DOHH2 (cell line): ENCODE results near the gene BCAP29.

Source experiments
- H3F3A ChIP-seq: fragments of 200-600 bp; sonication (generic), shearing (Covaris generic); 2 replicates; pipeline ENCODE4 v1.6.0; 2016; ENCODE audit warnings: antibody characterized with exemption, mild to moderate bottlenecking; ENCODE audit not compliant: control insufficient read depth, insufficient read depth
- H3K27ac ChIP-seq: fragments of 200-600 bp; sonication (generic); 2 replicates; pipeline ENCODE4 v1.5.1; 2014; ENCODE audit warnings: low read depth, mild to moderate bottlenecking, low read length, moderate library complexity
- H3K27me3 ChIP-seq: fragments of 200-600 bp; sonication (generic); 2 replicates; pipeline ENCODE4 v1.6.1; 2014; ENCODE audit warnings: mild to moderate bottlenecking, low read length, mixed read lengths; ENCODE audit not compliant: control insufficient read depth
- H3K36me3 ChIP-seq: fragments of 200-600 bp; sonication (generic); 2 replicates; pipeline ENCODE4 v1.6.1; 2014; ENCODE audit warnings: mild to moderate bottlenecking, low read length, moderate library complexity, mixed read lengths; ENCODE audit not compliant: control insufficient read depth
- H3K4me1 ChIP-seq: fragments of 200-600 bp; sonication (generic); 2 replicates; pipeline ENCODE4 v1.6.1; 2014; ENCODE audit warnings: mild to moderate bottlenecking, low read length, mixed read lengths; ENCODE audit not compliant: control insufficient read depth
- H3K4me2 ChIP-seq: fragments of 200-600 bp; sonication (generic); 2 replicates; pipeline ENCODE4 v1.6.0; 2014; ENCODE audit warnings: mild to moderate bottlenecking, low read length, moderate library complexity
- H3K4me3 ChIP-seq: fragments of 200-600 bp; sonication (generic); 2 replicates; pipeline ENCODE4 v1.5.1; 2014; ENCODE audit warnings: mild to moderate bottlenecking, low read length, mixed read lengths
- H3K79me2 ChIP-seq: fragments of 200-600 bp; sonication (generic); 2 replicates; pipeline ENCODE4 v1.6.1; 2014; ENCODE audit warnings: mild to moderate bottlenecking, low read length, mixed read lengths; ENCODE audit not compliant: control insufficient read depth
- H3K9me2 ChIP-seq: fragments of 200-600 bp; sonication (generic); replicated peaks from 2 replicates; pipeline ENCODE4 v1.6.1; 2014; ENCODE audit warnings: mild to moderate bottlenecking, low read length, mixed read lengths; ENCODE audit not compliant: control insufficient read depth
- H3K9me3 ChIP-seq: fragments of 200-600 bp; sonication (generic); 2 replicates; pipeline ENCODE4 v1.6.1; 2014; ENCODE audit warnings: antibody characterized with exemption, low read length, mixed read lengths; ENCODE audit not compliant: control insufficient read depth, insufficient read depth
- H4K20me1 ChIP-seq: fragments of 200-600 bp; sonication (generic); 2 replicates; pipeline ENCODE4 v1.6.0; 2014; ENCODE audit warnings: low read depth, mild to moderate bottlenecking, antibody characterized with exemption, low read length, moderate library complexity; ENCODE audit not compliant: control insufficient read depth, insufficient read depth
- EZH2phosphoT487 ChIP-seq: fragments of 200-600 bp; sonication (generic); IDR thresholded peaks from 2 replicates; pipeline ENCODE4 v1.6.1; 2017; ENCODE audit warnings: borderline replicate concordance, mild to moderate bottlenecking, antibody characterized with exemption, low read length, moderate library complexity, mixed read lengths
- TF ChIP-seq, protein P1 (sequence below): fragments of 200-600 bp; sonication (generic); IDR thresholded peaks from one replicate; pipeline ENCODE4 v1.5.1; 2014; ENCODE audit warnings: antibody characterized with exemption, mild to moderate bottlenecking, low read depth, low read length; ENCODE audit not compliant: poor library complexity, severe bottlenecking

Gene BCAP29

DNA sequence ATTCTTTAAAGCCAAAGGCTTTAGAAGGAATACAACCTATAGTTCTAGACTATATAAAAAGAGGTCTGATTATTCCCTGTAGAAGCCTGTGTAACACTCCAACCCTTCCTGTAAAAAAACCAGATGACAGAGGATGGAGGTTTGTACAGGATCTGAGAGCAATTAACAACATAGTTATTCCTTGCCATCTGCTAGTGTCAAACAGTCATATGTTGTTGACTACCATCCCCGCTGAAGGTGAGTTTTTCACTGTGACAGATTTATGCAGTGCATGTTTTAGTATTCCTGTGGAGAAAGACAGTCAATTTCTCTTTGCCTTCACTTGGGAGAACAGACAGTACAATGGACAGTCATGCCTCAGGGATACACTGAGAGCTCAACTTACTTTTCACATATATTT, 61.6 kb downstream of the BCAP29 start:
- Histone ChIP-seq H3K36me3 (no peaks in the 10 kb centered on the region; the same call in 1 of the 2 replicates), H3K4me3 (no peak overlapping the region), H3K4me2 (no peak overlapping the region), H3K27me3 (no peaks in the 10 kb centered on the region), H3F3A (peaks cover 6% of the 10 kb centered on the region), H3K9me3 (peaks cover 14% of the 10 kb centered on the region), H4K20me1 (no peaks in the 10 kb centered on the region), H3K79me2 (no peaks in the 10 kb centered on the region), H3K27ac (no peak overlapping the region), H3K4me1 (peaks cover 31% of the 10 kb centered on the region), H3K9me2 (no peaks in the 10 kb centered on the region)
- TF ChIP-seq, protein P1, sequence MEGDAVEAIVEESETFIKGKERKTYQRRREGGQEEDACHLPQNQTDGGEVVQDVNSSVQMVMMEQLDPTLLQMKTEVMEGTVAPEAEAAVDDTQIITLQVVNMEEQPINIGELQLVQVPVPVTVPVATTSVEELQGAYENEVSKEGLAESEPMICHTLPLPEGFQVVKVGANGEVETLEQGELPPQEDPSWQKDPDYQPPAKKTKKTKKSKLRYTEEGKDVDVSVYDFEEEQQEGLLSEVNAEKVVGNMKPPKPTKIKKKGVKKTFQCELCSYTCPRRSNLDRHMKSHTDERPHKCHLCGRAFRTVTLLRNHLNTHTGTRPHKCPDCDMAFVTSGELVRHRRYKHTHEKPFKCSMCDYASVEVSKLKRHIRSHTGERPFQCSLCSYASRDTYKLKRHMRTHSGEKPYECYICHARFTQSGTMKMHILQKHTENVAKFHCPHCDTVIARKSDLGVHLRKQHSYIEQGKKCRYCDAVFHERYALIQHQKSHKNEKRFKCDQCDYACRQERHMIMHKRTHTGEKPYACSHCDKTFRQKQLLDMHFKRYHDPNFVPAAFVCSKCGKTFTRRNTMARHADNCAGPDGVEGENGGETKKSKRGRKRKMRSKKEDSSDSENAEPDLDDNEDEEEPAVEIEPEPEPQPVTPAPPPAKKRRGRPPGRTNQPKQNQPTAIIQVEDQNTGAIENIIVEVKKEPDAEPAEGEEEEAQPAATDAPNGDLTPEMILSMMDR = no peak
- TF ChIP-seq EZH2phosphoT487 = no peak

DNA sequence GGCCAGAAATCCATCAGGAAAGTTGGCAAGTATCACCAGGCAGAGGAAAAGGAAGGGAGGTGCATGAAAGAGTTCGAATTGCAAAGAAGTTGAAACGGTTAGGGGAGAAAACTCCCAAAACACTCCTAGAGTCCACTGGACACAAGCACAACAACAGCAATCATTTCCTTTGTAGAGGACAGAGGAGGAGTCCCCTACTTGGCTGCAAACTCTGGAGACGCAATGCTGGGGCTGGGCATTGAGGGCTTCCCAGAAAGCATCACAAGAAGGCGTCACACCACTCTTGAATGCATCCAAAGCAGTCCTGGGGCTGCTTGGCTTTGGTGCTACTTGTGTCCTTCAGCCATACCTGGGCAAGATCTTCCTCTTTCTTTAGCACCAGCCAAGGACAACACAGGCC, 62.5 kb downstream of the BCAP29 start:
- Histone ChIP-seq H3K9me2 (no peaks in the 10 kb centered on the region), H3F3A (peaks cover 6% of the 10 kb centered on the region), H3K9me3 (peaks cover 9% of the 10 kb centered on the region), H3K4me1 (peaks cover 30% of the 10 kb centered on the region), H3K27me3 (no peaks in the 10 kb centered on the region), H3K36me3 (no peaks in the 10 kb centered on the region; the same call in 1 of the 2 replicates), H3K27ac (no peak overlapping the region), H3K4me3 (no peak overlapping the region), H4K20me1 (no peaks in the 10 kb centered on the region), H3K4me2 (no peak overlapping the region), H3K79me2 (no peaks in the 10 kb centered on the region)
- no peak for TF ChIP-seq EZH2phosphoT487
- TF ChIP-seq, protein P1 = no peak

DNA sequence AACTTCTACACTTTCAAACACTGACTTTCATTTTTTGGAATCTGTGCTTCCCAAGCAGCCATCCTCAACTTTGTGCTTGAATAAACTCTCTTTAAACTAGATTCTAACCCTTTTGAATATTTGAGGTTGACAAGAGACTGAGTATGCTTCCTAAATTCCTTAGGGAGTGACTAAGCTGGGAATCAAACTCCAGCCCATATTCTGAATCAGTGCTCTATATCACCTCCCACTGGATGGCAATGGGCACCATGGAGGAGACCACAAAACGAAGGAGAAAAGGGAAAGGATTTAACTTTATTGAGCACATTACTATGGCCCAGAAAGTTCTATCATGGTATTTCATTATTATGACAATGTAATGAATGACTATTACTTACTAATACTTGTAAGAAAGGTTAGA, 63.4 kb downstream of the BCAP29 start:
- H3F3A ChIP-seq = peaks cover under 1% of the 10 kb centered on the region
- TF ChIP-seq EZH2phosphoT487 = no peak
- TF ChIP-seq, protein P1 = no peak
- H3K27me3 ChIP-seq = no peaks in the 10 kb centered on the region
- H3K9me2 ChIP-seq = no peaks in the 10 kb centered on the region
- H3K4me3 ChIP-seq = no peak overlapping the region
- H3K4me1 ChIP-seq = peaks cover 21% of the 10 kb centered on the region
- H3K79me2 ChIP-seq = no peaks in the 10 kb centered on the region
- no peak overlapping the region for H3K4me2 ChIP-seq
- no peaks in the 10 kb centered on the region for H4K20me1 ChIP-seq
- H3K9me3 ChIP-seq = no peaks in the 10 kb centered on the region; the same call in 1 of the 2 replicates
- H3K27ac ChIP-seq = no peak overlapping the region
- no peaks in the 10 kb centered on the region for H3K36me3 ChIP-seq

DNA sequence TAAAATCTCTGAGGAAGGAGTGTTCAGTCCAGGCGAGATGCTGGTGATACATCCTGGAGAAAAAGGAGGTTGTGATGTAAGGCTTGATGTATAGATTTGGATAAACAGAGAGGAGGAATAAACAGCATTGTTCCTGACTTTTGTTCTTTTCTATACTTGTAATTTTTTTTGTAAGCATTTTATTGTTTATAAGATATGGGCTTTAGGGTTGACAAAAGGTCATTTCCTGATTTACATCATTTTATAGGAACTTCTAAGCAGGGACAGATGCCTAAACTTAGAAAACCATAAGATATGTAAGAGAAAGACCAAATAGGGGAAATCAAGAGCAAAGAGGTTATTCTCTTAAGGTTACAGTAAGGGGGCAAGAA, 63.9 kb downstream of the BCAP29 start:
- TF ChIP-seq EZH2phosphoT487 = no peak
- TF ChIP-seq, protein P1 = no peak
- H3F3A ChIP-seq = no peaks in the 10 kb centered on the region
- H3K36me3 ChIP-seq = no peaks in the 10 kb centered on the region
- no peaks in the 10 kb centered on the region; the same call in 1 of the 2 replicates for H3K9me3 ChIP-seq
- H3K4me3 ChIP-seq = no peak overlapping the region
- H4K20me1 ChIP-seq = no peaks in the 10 kb centered on the region
- H3K4me1 ChIP-seq = peaks cover 16% of the 10 kb centered on the region
- H3K79me2 ChIP-seq = no peaks in the 10 kb centered on the region
- no peak overlapping the region for H3K27ac ChIP-seq
- no peaks in the 10 kb centered on the region for H3K27me3 ChIP-seq
- no peaks in the 10 kb centered on the region for H3K9me2 ChIP-seq
- no peak overlapping the region for H3K4me2 ChIP-seq
